SHP77 (cell line): Measurements from ENCODE around the gene PUM1.
"Not testable (repeated sequence)": the region's sequence is repeated elsewhere in the genome, so short reads cannot be mapped to it uniquely, and the experiment has no call there.

ENCODE experiments used
- DNase-seq, 2 experiments: peaks; one replicate each; lab custom pipeline; 2025; lab: John Stamatoyannopoulos, UW

Gene PUM1

GRCh38 chr1:30995990-30996612 is 69.4 kb downstream of the PUM1 start:
- DNase-seq: no peak

GRCh38 chr1:30991862-30992606 is 73.5 kb downstream of the PUM1 start:
- DNase-seq: no peak

- DNase-seq: no peak
Observed at GRCh38 chr1:30990591-30990990, 74.9 kb downstream of the PUM1 start.

GRCh38 chr1:30988045-30988444 is 77.5 kb downstream of the PUM1 start:
- DNase-seq: no peak

GRCh38 chr1:30986755-30987154 is 78.8 kb downstream of the PUM1 start:
- no peak for DNase-seq

- DNase-seq: no peak
Observed at GRCh38 chr1:30984991-30985503, 80.5 kb downstream of the PUM1 start.

- no peak for DNase-seq
Observed at GRCh38 chr1:30984165-30984889, 81.2 kb downstream of the PUM1 start.

GRCh38 chr1:30982937-30983336 is 82.6 kb downstream of the PUM1 start:
- no peak for DNase-seq

GRCh38 chr1:30982431-30982830 is 83.1 kb downstream of the PUM1 start:
- no peak for DNase-seq

GRCh38 chr1:30981172-30981571 is 84.3 kb downstream of the PUM1 start:
- DNase-seq: no peak

GRCh38 chr1:30977511-30977910 is 88.0 kb downstream of the PUM1 start:
- DNase-seq: no peak

- no peak for DNase-seq
Observed at GRCh38 chr1:30977105-30977504, 88.4 kb downstream of the PUM1 start.

- no peak for DNase-seq
Observed at GRCh38 chr1:30976143-30976542, 89.4 kb downstream of the PUM1 start.

GRCh38 chr1:30975217-30975616 is 90.3 kb downstream of the PUM1 start:
- DNase-seq: no peak

GRCh38 chr1:30974536-30974935 is 91.0 kb downstream of the PUM1 start:
- no peak for DNase-seq

GRCh38 chr1:30972349-30972748 is 93.2 kb downstream of the PUM1 start:
- DNase-seq: not testable (repeated sequence)

GRCh38 chr1:30971496-30971895 is 94.0 kb downstream of the PUM1 start:
- no peak for DNase-seq

GRCh38 chr1:30969903-30970302 is 95.6 kb downstream of the PUM1 start:
- DNase-seq: no peak

GRCh38 chr1:30968220-30968971 is 97.1 kb downstream of the PUM1 start:
- peak; percentile 47 to 70 for DNase-seq

GRCh38 chr1:30966690-30967369 is 98.7 kb downstream of the PUM1 start:
- DNase-seq: peak; percentile 49 to 52

- no peak for DNase-seq
Observed at GRCh38 chr1:30965924-30966599, 99.5 kb downstream of the PUM1 start.
